ENCODE measurements around the gene DYRK4. TPM values are rescaled to one million over a fixed set of nuclear protein-coding genes. Genes with fewer than 3 reads are reported as not detected.
A peak's percentile ranks its signal among the peaks of the same experiment; 100 is the strongest.

The DYRK4 gene
- total RNA-seq, 1 experiment from 2014 or later = 8.8 TPM

- no peak overlapping the region for H3K27ac Mint-ChIP-seq
- peak overlapping the region; percentile 94 for H3K4me3 Mint-ChIP-seq
- ATAC-seq = peak; percentile 96
- CTCF ChIA-PET = interaction anchor here (0.5 to 2.5 kb wide), 28 partner anchors 9 to 1147 kb away, joined by 3 to 38 read pairs (median 4); partner anchors contain the start of genes AKAP3, FGF23 and NDUFA9
- H3K4me1 Mint-ChIP-seq = peaks cover 3% of the 10 kb centered on the region; the same call in 1 of the 2 replicates
- POLR2A ChIA-PET = interaction anchor here (0.9 kb wide), 1 partner anchor 224 kb away, joined by 3 read pairs; no protein-coding TSS in a partner anchor
- no peaks in the 10 kb centered on the region for H3K36me3 Mint-ChIP-seq
- H3K27me3 Mint-ChIP-seq (ENCODE audit: low read depth) = peaks cover 21% of the 10 kb centered on the region
- peak; percentile 79 for DNase-seq (ENCODE audit: low spot score)
- no peaks in the 10 kb centered on the region for H3K9me3 Mint-ChIP-seq
- TF ChIP-seq ZNF121 (CRISPR knock-in tag; IDR thresholded peaks at IDR 0.05) = no peak
- 0 out of 2 replicates have a peak, but pooled peaks have one; percentile 75 for TF ChIP-seq KAT7 (CRISPR knock-in tag; IDR thresholded peaks at IDR 0.05; ENCODE audit: borderline replicate concordance)
- TF ChIP-seq ZNF671 (CRISPR knock-in tag; IDR thresholded peaks at IDR 0.05) = no peak
- TF ChIP-seq ARID4B (CRISPR knock-in tag; IDR thresholded peaks at IDR 0.05; ENCODE audit: borderline replicate concordance) = 0 out of 2 replicates have a peak, but pooled peaks have one; percentile 21
- TF ChIP-seq MAX (CRISPR knock-in tag; IDR thresholded peaks at IDR 0.05) = peak; percentile 83
- no peak for TF ChIP-seq ZMAT4 (CRISPR knock-in tag; IDR thresholded peaks at IDR 0.05)
- TF ChIP-seq ELF4 (CRISPR knock-in tag; IDR thresholded peaks at IDR 0.05; ENCODE audit: low read depth) = no peak
- no peak for TF ChIP-seq SMAD4 (CRISPR knock-in tag; IDR thresholded peaks at IDR 0.05)
- TF ChIP-seq, protein P1, sequence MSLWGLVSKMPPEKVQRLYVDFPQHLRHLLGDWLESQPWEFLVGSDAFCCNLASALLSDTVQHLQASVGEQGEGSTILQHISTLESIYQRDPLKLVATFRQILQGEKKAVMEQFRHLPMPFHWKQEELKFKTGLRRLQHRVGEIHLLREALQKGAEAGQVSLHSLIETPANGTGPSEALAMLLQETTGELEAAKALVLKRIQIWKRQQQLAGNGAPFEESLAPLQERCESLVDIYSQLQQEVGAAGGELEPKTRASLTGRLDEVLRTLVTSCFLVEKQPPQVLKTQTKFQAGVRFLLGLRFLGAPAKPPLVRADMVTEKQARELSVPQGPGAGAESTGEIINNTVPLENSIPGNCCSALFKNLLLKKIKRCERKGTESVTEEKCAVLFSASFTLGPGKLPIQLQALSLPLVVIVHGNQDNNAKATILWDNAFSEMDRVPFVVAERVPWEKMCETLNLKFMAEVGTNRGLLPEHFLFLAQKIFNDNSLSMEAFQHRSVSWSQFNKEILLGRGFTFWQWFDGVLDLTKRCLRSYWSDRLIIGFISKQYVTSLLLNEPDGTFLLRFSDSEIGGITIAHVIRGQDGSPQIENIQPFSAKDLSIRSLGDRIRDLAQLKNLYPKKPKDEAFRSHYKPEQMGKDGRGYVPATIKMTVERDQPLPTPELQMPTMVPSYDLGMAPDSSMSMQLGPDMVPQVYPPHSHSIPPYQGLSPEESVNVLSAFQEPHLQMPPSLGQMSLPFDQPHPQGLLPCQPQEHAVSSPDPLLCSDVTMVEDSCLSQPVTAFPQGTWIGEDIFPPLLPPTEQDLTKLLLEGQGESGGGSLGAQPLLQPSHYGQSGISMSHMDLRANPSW (CRISPR knock-in tag; conservative IDR thresholded peaks at IDR 0.05; ENCODE audit: low read depth) = no peak
- TF ChIP-seq ZNF416 (CRISPR knock-in tag; IDR thresholded peaks at IDR 0.05) = no peak
- TF ChIP-seq CDX4 (CRISPR knock-in tag; IDR thresholded peaks at IDR 0.05; ENCODE audit: borderline replicate concordance) = no peak
- no peak for TF ChIP-seq NFATC4 (CRISPR knock-in tag; IDR thresholded peaks at IDR 0.05)
- peak; percentile 63; the same call in 1 of the 2 replicates for TF ChIP-seq FOXP1 (CRISPR knock-in tag; IDR thresholded peaks at IDR 0.05; ENCODE audit: borderline replicate concordance)
- no peak for TF ChIP-seq NR3C1 (CRISPR knock-in tag; conservative IDR thresholded peaks at IDR 0.05; ENCODE audit: low read depth)
- TF ChIP-seq FOXJ3 (CRISPR knock-in tag; IDR thresholded peaks at IDR 0.05; ENCODE audit: borderline replicate concordance) = no peak
- no peak for TF ChIP-seq ZSCAN18 (CRISPR knock-in tag; IDR thresholded peaks at IDR 0.05)
- no peak for TF ChIP-seq TP53 (CRISPR knock-in tag; IDR thresholded peaks at IDR 0.05)
- TF ChIP-seq, protein P2, sequence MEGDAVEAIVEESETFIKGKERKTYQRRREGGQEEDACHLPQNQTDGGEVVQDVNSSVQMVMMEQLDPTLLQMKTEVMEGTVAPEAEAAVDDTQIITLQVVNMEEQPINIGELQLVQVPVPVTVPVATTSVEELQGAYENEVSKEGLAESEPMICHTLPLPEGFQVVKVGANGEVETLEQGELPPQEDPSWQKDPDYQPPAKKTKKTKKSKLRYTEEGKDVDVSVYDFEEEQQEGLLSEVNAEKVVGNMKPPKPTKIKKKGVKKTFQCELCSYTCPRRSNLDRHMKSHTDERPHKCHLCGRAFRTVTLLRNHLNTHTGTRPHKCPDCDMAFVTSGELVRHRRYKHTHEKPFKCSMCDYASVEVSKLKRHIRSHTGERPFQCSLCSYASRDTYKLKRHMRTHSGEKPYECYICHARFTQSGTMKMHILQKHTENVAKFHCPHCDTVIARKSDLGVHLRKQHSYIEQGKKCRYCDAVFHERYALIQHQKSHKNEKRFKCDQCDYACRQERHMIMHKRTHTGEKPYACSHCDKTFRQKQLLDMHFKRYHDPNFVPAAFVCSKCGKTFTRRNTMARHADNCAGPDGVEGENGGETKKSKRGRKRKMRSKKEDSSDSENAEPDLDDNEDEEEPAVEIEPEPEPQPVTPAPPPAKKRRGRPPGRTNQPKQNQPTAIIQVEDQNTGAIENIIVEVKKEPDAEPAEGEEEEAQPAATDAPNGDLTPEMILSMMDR (IDR thresholded peaks at IDR 0.05) = peak; percentile 97
- no peak for TF ChIP-seq GTF2I (CRISPR knock-in tag; conservative IDR thresholded peaks at IDR 0.05)
- TF ChIP-seq, protein P3, sequence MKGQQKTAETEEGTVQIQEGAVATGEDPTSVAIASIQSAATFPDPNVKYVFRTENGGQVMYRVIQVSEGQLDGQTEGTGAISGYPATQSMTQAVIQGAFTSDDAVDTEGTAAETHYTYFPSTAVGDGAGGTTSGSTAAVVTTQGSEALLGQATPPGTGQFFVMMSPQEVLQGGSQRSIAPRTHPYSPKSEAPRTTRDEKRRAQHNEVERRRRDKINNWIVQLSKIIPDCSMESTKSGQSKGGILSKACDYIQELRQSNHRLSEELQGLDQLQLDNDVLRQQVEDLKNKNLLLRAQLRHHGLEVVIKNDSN (CRISPR knock-in tag; IDR thresholded peaks at IDR 0.05) = 0 out of 2 replicates have a peak, but pooled peaks have one; percentile 21
- TF ChIP-seq ZBTB43 (CRISPR knock-in tag; IDR thresholded peaks at IDR 0.05) = peak; percentile 31; the same call in 1 of the 2 replicates
- no peak for TF ChIP-seq SP1 (CRISPR knock-in tag; conservative IDR thresholded peaks at IDR 0.05)
- TF ChIP-seq CREM (CRISPR knock-in tag; IDR thresholded peaks at IDR 0.05) = 0 out of 2 replicates have a peak, but pooled peaks have one; percentile 22
- TF ChIP-seq ZNF138 (CRISPR knock-in tag; conservative IDR thresholded peaks at IDR 0.05) = no peak
Observed at GRCh38 chr12:4604684-4605193, 42.7 kb downstream of the DYRK4 start.
